HFFc6 (cell line): Measurements from ENCODE around the gene CERS6. TPM values are rescaled to one million over a fixed set of nuclear protein-coding genes. Genes with fewer than 3 reads are reported as not detected.
"Not testable (repeated sequence)": the region's sequence is repeated elsewhere in the genome, so short reads cannot be mapped to it uniquely, and the experiment has no call there.

Experiments
- DNase-seq: peaks from one replicate; pipeline ENCODE4 v3.0.0-alpha.2; 2018
- H3K27ac Mint-ChIP-seq: 2 replicates; pipeline ENCODE4 v1.8.0; 2020; ENCODE audit warnings: mild to moderate bottlenecking, mixed read lengths
- H3K27me3 Mint-ChIP-seq: 2 replicates; pipeline ENCODE4 v1.8.0; 2021; ENCODE audit warnings: mild to moderate bottlenecking, moderate library complexity, mixed read lengths; ENCODE audit not compliant: insufficient read depth
- H3K36me3 Mint-ChIP-seq: 2 replicates; pipeline ENCODE4 v1.8.0; 2021; ENCODE audit warnings: low read depth, mixed read lengths
- H3K4me1 Mint-ChIP-seq: 2 replicates; pipeline ENCODE4 v1.8.0; 2020; ENCODE audit warnings: low read depth, mixed read lengths
- H3K4me3 Mint-ChIP-seq: 2 replicates; pipeline ENCODE4 v1.8.0; 2020; ENCODE audit warnings: mild to moderate bottlenecking, moderate library complexity, mixed read lengths
- H3K9me3 Mint-ChIP-seq: 2 replicates; pipeline ENCODE4 v1.8.0; 2020; ENCODE audit warnings: mild to moderate bottlenecking, mixed read lengths
- CTCF ChIP-seq: fragments of 200-600 bp; sonication (generic); IDR thresholded peaks from 2 replicates; pipeline ENCODE4 v1.5.0; 2021; ENCODE audit warnings: antibody characterized with exemption, mild to moderate bottlenecking
- total RNA-seq, 6 experiments: library from RNA; stranded (reverse); fragmentation: NEBNext Ultra II Directional; extraction: Animal tissue kit (Norgen Biotek cat#: 25700); gene quantifications; 2 replicates in 1 of 6; 3 replicates in 5 of 6; pipeline ENCODE4 v1.2.3, GENCODE V29; 2021

The CERS6 gene
- total RNA-seq, 6 experiments from 2014 or later: 6.2 to 9.9 (median 7.5) TPM

- Mint-ChIP-seq H3K27me3 (no peaks in the 10 kb centered on the region), H3K4me3 (no peak overlapping the region), H3K4me1 (peaks cover 17% of the 10 kb centered on the region), H3K9me3 (no peaks in the 10 kb centered on the region), H3K27ac (no peak overlapping the region), H3K36me3 (no peaks in the 10 kb centered on the region)
- no peak for DNase-seq
- no peak for TF ChIP-seq CTCF
Measured at GRCh38 chr2:168486477-168486876, 30.4 kb downstream of the CERS6 start.

GRCh38 chr2:168490015-168490874 is 34.2 kb downstream of the CERS6 start:
- Mint-ChIP-seq H3K4me3 (peak overlapping the region; percentile 78), H3K27ac (peak overlapping the region; percentile 82), H3K36me3 (no peaks in the 10 kb centered on the region), H3K27me3 (no peaks in the 10 kb centered on the region), H3K4me1 (peaks cover 24% of the 10 kb centered on the region), H3K9me3 (0 out of 2 replicates have a peak, but pooled peaks cover 5% of the 10 kb centered on the region)
- DNase-seq: peak; percentile 28
- TF ChIP-seq CTCF: no peak

GRCh38 chr2:168490946-168491605 is 35.0 kb downstream of the CERS6 start:
- no peaks in the 10 kb centered on the region for H3K36me3 Mint-ChIP-seq
- DNase-seq: no peak
- no peak for TF ChIP-seq CTCF
- H3K27me3 Mint-ChIP-seq: peaks cover 2% of the 10 kb centered on the region; the same call in 1 of the 2 replicates
- H3K4me1 Mint-ChIP-seq: peaks cover 24% of the 10 kb centered on the region
- peak overlapping the region; percentile 82 for H3K27ac Mint-ChIP-seq
- 0 out of 2 replicates have a peak, but pooled peaks cover 5% of the 10 kb centered on the region for H3K9me3 Mint-ChIP-seq
- H3K4me3 Mint-ChIP-seq: peak overlapping the region; percentile 78

GRCh38 chr2:168491728-168492127 is 35.7 kb downstream of the CERS6 start:
- not testable (repeated sequence) for H3K4me3 Mint-ChIP-seq, H3K36me3 Mint-ChIP-seq, H3K27me3 Mint-ChIP-seq, H3K27ac Mint-ChIP-seq, DNase-seq, H3K9me3 Mint-ChIP-seq
- H3K4me1 Mint-ChIP-seq: peaks cover 24% of the 10 kb centered on the region

GRCh38 chr2:168493219-168493618 is 37.1 kb downstream of the CERS6 start:
- not testable (repeated sequence) for H3K27me3 Mint-ChIP-seq, H3K9me3 Mint-ChIP-seq, DNase-seq, H3K27ac Mint-ChIP-seq, H3K4me3 Mint-ChIP-seq, H3K36me3 Mint-ChIP-seq
- peaks cover 24% of the 10 kb centered on the region for H3K4me1 Mint-ChIP-seq

- peaks cover 5% of the 10 kb centered on the region; the same call in 1 of the 2 replicates for H3K9me3 Mint-ChIP-seq
- TF ChIP-seq CTCF: peak; percentile 36
- H3K4me1 Mint-ChIP-seq: peaks cover 24% of the 10 kb centered on the region
- no peaks in the 10 kb centered on the region for H3K36me3 Mint-ChIP-seq
- no peak overlapping the region for H3K27ac Mint-ChIP-seq
- no peak overlapping the region for H3K4me3 Mint-ChIP-seq
- no peak for DNase-seq
- H3K27me3 Mint-ChIP-seq: peaks cover 2% of the 10 kb centered on the region; the same call in 1 of the 2 replicates
Measured at GRCh38 chr2:168494190-168494711, 38.2 kb downstream of the CERS6 start.
